ENCODE data around the gene C6orf47.
"Not testable (repeated sequence)": the region's sequence is repeated elsewhere in the genome, so short reads cannot be mapped to it uniquely, and the experiment has no call there.

The C6orf47 gene

GRCh38 chr6:31660381-31661261 lies at the start of gene C6orf47:
C6orf47 (minus strand) TSS chr6:31660778; CDS start chr6:31659947, 831 bp downstream.
- DNase-seq: peak; percentile 83

GRCh38 chr6:31709157-31709556 lies 48.6 kb upstream of the C6orf47 start:
- not testable (repeated sequence) for DNase-seq

- DNase-seq: no peak
Measured at GRCh38 chr6:31708224-31708623, 47.6 kb upstream of the C6orf47 start.

- DNase-seq: no peak
Measured at GRCh38 chr6:31707701-31708100, 47.1 kb upstream of the C6orf47 start.

GRCh38 chr6:31706599-31706998 lies 46.0 kb upstream of the C6orf47 start, which contains the start of gene LY6G6F:
LY6G6F (plus strand) TSS chr6:31706866; CDS start chr6:31706907, 41 bp downstream.
- DNase-seq: no peak

GRCh38 chr6:31705931-31706330 lies 45.4 kb upstream of the C6orf47 start:
- no peak for DNase-seq

GRCh38 chr6:31702819-31703716 lies 42.5 kb upstream of the C6orf47 start, which contains the start of gene ABHD16A:
ABHD16A (minus strand) TSS chr6:31703324; CDS start chr6:31703281, 43 bp downstream.
- peak; percentile 97 for DNase-seq

GRCh38 chr6:31702405-31702818 lies 41.8 kb upstream of the C6orf47 start:
- DNase-seq: no peak

- DNase-seq: peak; percentile 22
Measured at GRCh38 chr6:31701666-31702404, 41.3 kb upstream of the C6orf47 start.

GRCh38 chr6:31700740-31701401 lies 40.3 kb upstream of the C6orf47 start:
- no peak for DNase-seq

- DNase-seq: no peak
Measured at GRCh38 chr6:31697555-31697954, 37.0 kb upstream of the C6orf47 start.

- no peak for DNase-seq
Measured at GRCh38 chr6:31693535-31693934, 33.0 kb upstream of the C6orf47 start.

- DNase-seq: no peak
Measured at GRCh38 chr6:31692886-31693285, 32.3 kb upstream of the C6orf47 start.

- DNase-seq: no peak
Measured at GRCh38 chr6:31692353-31692752, 31.8 kb upstream of the C6orf47 start.

GRCh38 chr6:31691564-31692108 lies 31.1 kb upstream of the C6orf47 start:
- DNase-seq: no peak

GRCh38 chr6:31691078-31691463 lies 30.5 kb upstream of the C6orf47 start:
- no peak for DNase-seq

GRCh38 chr6:31690231-31691077 lies 29.9 kb upstream of the C6orf47 start:
- DNase-seq: no peak

- DNase-seq: no peak
Measured at GRCh38 chr6:31689249-31690110, 28.9 kb upstream of the C6orf47 start.

- DNase-seq: no peak
Measured at GRCh38 chr6:31687860-31688693, 27.5 kb upstream of the C6orf47 start.
